MM.1S (cell line): ENCODE results near the gene PSTPIP1.

Source experiments
- DNase-seq: peaks from one replicate; pipeline ENCODE4 v3.0.0-alpha.2; 2015
- H2AFZ ChIP-seq: fragments of 300-600 bp; sonication (generic); 2 replicates; pipeline ENCODE4 v1.6.0; 2016; ENCODE audit warnings: antibody characterized with exemption, low read length
- H3F3A ChIP-seq: fragments of 300-600 bp; sonication (generic); 2 replicates; pipeline ENCODE4 v1.6.1; 2016; ENCODE audit warnings: mild to moderate bottlenecking, antibody characterized with exemption, low read length, moderate library complexity, mixed read lengths; ENCODE audit not compliant: insufficient read depth
- H3K27ac ChIP-seq: fragments of 300-600 bp; sonication (generic); 2 replicates; pipeline ENCODE4 v1.5.1; 2016; ENCODE audit warnings: mild to moderate bottlenecking, low read length
- H3K27me3 ChIP-seq: fragments of 300-600 bp; sonication (generic); replicated peaks from 2 replicates; pipeline ENCODE4 v1.6.0; 2016; ENCODE audit warnings: low read length; ENCODE audit not compliant: insufficient read depth
- H3K36me3 ChIP-seq: fragments of 300-600 bp; sonication (generic); replicated peaks from 2 replicates; pipeline ENCODE4 v1.6.1; 2016; ENCODE audit warnings: mild to moderate bottlenecking, low read length, mixed read lengths; ENCODE audit not compliant: insufficient read depth
- H3K4me1 ChIP-seq: fragments of 300-600 bp; sonication (generic); 2 replicates; pipeline ENCODE4 v1.6.1; 2016; ENCODE audit warnings: low read length, mixed read lengths
- H3K4me2 ChIP-seq: fragments of 300-600 bp; sonication (generic); 2 replicates; pipeline ENCODE4 v1.6.0; 2016; ENCODE audit warnings: low read depth, low read length
- H3K4me3 ChIP-seq: fragments of 300-600 bp; sonication (generic); 2 replicates; pipeline ENCODE4 v1.5.1; 2016; ENCODE audit warnings: low read length, mixed read lengths
- H3K79me2 ChIP-seq: fragments of 300-600 bp; sonication (generic); 2 replicates; pipeline ENCODE4 v1.6.1; 2016; ENCODE audit warnings: mixed run types, low read length, mixed read lengths
- H3K9ac ChIP-seq: fragments of 300-600 bp; sonication (generic); 2 replicates; pipeline ENCODE4 v1.6.1; 2016; ENCODE audit warnings: low read length, mixed read lengths
- H3K9me2 ChIP-seq: fragments of 300-600 bp; sonication (generic); replicated peaks from 2 replicates; pipeline ENCODE4 v1.6.1; 2016; ENCODE audit warnings: mild to moderate bottlenecking, low read length, mixed read lengths; ENCODE audit not compliant: insufficient read depth
- H3K9me3 ChIP-seq: fragments of 300-600 bp; sonication (generic); replicated peaks from 2 replicates; pipeline ENCODE4 v1.6.1; 2016; ENCODE audit warnings: mild to moderate bottlenecking, low read length, mixed read lengths; ENCODE audit not compliant: insufficient read depth
- H4K20me1 ChIP-seq: fragments of 300-600 bp; sonication (generic); 2 replicates; pipeline ENCODE4 v1.6.1; 2016; ENCODE audit warnings: mild to moderate bottlenecking, low read length, moderate library complexity, mixed read lengths; ENCODE audit not compliant: insufficient read depth
- EZH2 ChIP-seq: fragments of 300-600 bp; sonication (generic); optimal IDR thresholded peaks from 2 replicates; pipeline ENCODE3; 2017; ENCODE audit warnings: low read depth, mild to moderate bottlenecking, antibody characterized with exemption, low read length, mixed read lengths
- EZH2phosphoT487 ChIP-seq: fragments of 300-600 bp; sonication (generic); IDR thresholded peaks from 2 replicates; pipeline ENCODE4 v1.6.1; 2018; ENCODE audit warnings: antibody characterized with exemption, low read length
- TF ChIP-seq, protein P1 (sequence below): fragments of 300-600 bp; sonication (generic); IDR thresholded peaks from 2 replicates; pipeline ENCODE4 v1.5.1; 2016; ENCODE audit warnings: antibody characterized with exemption, low read length, mixed read lengths

The PSTPIP1 gene

GRCh38 chr15:76967067-76967466, 27.9 kb upstream of the PSTPIP1 start:
- Histone ChIP-seq H3K4me2 (no peak overlapping the region), H3K9me3 (no peaks in the 10 kb centered on the region), H2AFZ (no peak overlapping the region), H4K20me1 (no peaks in the 10 kb centered on the region), H3K9me2 (no peaks in the 10 kb centered on the region), H3K4me3 (no peak overlapping the region), H3K27me3 (no peaks in the 10 kb centered on the region), H3K4me1 (no peaks in the 10 kb centered on the region), H3K79me2 (no peaks in the 10 kb centered on the region), H3K27ac (no peak overlapping the region), H3K9ac (no peak overlapping the region), H3F3A (no peaks in the 10 kb centered on the region), H3K36me3 (no peaks in the 10 kb centered on the region)
- TF ChIP-seq EZH2 = no peak
- TF ChIP-seq EZH2phosphoT487 = no peak
- TF ChIP-seq, protein P1, sequence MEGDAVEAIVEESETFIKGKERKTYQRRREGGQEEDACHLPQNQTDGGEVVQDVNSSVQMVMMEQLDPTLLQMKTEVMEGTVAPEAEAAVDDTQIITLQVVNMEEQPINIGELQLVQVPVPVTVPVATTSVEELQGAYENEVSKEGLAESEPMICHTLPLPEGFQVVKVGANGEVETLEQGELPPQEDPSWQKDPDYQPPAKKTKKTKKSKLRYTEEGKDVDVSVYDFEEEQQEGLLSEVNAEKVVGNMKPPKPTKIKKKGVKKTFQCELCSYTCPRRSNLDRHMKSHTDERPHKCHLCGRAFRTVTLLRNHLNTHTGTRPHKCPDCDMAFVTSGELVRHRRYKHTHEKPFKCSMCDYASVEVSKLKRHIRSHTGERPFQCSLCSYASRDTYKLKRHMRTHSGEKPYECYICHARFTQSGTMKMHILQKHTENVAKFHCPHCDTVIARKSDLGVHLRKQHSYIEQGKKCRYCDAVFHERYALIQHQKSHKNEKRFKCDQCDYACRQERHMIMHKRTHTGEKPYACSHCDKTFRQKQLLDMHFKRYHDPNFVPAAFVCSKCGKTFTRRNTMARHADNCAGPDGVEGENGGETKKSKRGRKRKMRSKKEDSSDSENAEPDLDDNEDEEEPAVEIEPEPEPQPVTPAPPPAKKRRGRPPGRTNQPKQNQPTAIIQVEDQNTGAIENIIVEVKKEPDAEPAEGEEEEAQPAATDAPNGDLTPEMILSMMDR = no peak
- no peak for DNase-seq

DNA sequence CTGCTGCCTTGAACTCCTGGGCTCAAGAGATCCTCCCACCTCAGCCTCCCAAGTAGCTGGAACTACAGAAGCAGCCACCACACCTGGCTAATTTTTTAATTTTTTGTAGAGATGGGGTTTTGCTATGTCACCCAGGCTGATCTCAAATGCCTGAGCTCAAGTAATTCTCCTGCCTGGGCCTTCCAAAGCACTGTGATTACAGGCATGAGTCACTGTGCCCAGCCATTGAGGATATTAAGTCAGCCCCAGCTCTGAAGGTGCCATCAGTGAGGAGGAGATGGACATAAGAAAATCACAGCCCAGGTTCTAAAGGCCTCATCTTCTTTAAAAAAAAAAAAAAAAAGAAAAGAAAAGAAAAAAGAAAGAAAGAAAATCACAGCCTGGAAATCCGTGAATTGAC, 26.6 kb upstream of the PSTPIP1 start:
- Histone ChIP-seq H3K9ac (no peak overlapping the region), H3K4me3 (no peak overlapping the region), H3K79me2 (no peaks in the 10 kb centered on the region), H4K20me1 (no peaks in the 10 kb centered on the region), H3K4me2 (no peak overlapping the region), H3F3A (no peaks in the 10 kb centered on the region), H3K4me1 (no peaks in the 10 kb centered on the region), H3K27me3 (no peaks in the 10 kb centered on the region), H2AFZ (no peak overlapping the region), H3K9me2 (no peaks in the 10 kb centered on the region), H3K9me3 (no peaks in the 10 kb centered on the region), H3K36me3 (no peaks in the 10 kb centered on the region), H3K27ac (no peak overlapping the region)
- DNase-seq = no peak
- TF ChIP-seq EZH2phosphoT487 (no peak), EZH2 (no peak)
- TF ChIP-seq, protein P1 = no peak

- no peaks in the 10 kb centered on the region for H3K9me2 ChIP-seq
- DNase-seq = no peak
- no peak overlapping the region for H3K27ac ChIP-seq
- no peak overlapping the region for H3K4me2 ChIP-seq
- H4K20me1 ChIP-seq = no peaks in the 10 kb centered on the region
- H3K36me3 ChIP-seq = no peaks in the 10 kb centered on the region
- H3K9ac ChIP-seq = no peak overlapping the region
- no peaks in the 10 kb centered on the region for H3K27me3 ChIP-seq
- H3K9me3 ChIP-seq = no peaks in the 10 kb centered on the region
- TF ChIP-seq EZH2phosphoT487 = no peak
- TF ChIP-seq, protein P1 = no peak
- no peak for TF ChIP-seq EZH2
- no peak overlapping the region for H2AFZ ChIP-seq
- H3K79me2 ChIP-seq = no peaks in the 10 kb centered on the region
- no peaks in the 10 kb centered on the region for H3F3A ChIP-seq
- no peaks in the 10 kb centered on the region for H3K4me1 ChIP-seq
- H3K4me3 ChIP-seq = no peak overlapping the region
Measured at GRCh38 chr15:76972389-76973361, 22.3 kb upstream of the PSTPIP1 start.
